Suprapubic skin (tissue), 3 donors: Measurements from ENCODE around the gene BST2.

Source experiments
- CTCF ChIP-seq, 2 donors: fragments of 200-600 bp in 1 of 2; fragments of 450-650 bp in 1 of 2; sonication (generic) in 1 of 2; IDR thresholded peaks; one replicate each; pipeline ENCODE4 v1.5.1; 2016 to 2019; ENCODE audit warnings: antibody characterized with exemption in 2 of 2, mild to moderate bottlenecking in 1 of 2, moderate library complexity in 1 of 2
- EP300 ChIP-seq: sonication (generic); formaldehyde crosslinking; IDR thresholded peaks from one replicate; pipeline ENCODE4 v1.6.1; 2017; ENCODE audit warnings: antibody characterized with exemption
- POLR2A ChIP-seq, 2 donors: fragments of 450-650 bp; IDR thresholded peaks; one replicate each; pipeline ENCODE4 v1.6.1; 2017; ENCODE audit warnings: antibody characterized with exemption in 2 of 2, mild to moderate bottlenecking in 2 of 2, moderate library complexity in 2 of 2

- no peak for TF ChIP-seq POLR2A (IDR thresholded peaks at IDR 0.05)
- TF ChIP-seq CTCF (IDR thresholded peaks at IDR 0.05): no peak
- TF ChIP-seq EP300: no peak
Measured at GRCh38 chr19:17370026-17370587, 35.3 kb downstream of the BST2 start.
